ENCODE data around the gene KIF7.
A peak's percentile ranks its signal among the peaks of the same experiment; 100 is the strongest.

The KIF7 gene

DNA sequence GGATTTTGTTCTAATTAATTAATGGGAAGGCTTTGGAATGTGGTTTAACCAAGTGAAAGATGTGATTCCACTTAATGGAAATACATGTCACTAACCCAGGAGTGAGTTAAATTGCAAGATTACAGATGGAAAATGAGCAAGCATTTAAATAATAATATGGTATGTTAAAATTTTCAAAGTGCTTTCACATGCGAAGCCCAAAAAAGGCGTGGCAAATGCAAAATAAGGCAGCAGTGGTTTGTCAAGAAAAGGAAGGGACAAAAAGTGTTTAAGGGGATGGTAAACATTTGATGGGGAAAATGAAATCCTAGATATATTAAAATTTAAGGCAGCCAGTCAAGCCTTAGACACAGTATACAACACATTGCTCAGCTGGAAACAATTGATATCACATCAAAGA is 77.1 kb downstream of the KIF7 start:
- Histone ChIP-seq H3K4me3 (ENCODE audit: low read depth, low read length) (peak overlapping the region; percentile 73), H3K9me3 (ENCODE audit: control insufficient read depth, insufficient read depth, low read length) (no peaks in the 10 kb centered on the region), H3K4me1 (ENCODE audit: control insufficient read depth, insufficient read depth, low read length) (peaks cover 12% of the 10 kb centered on the region), H3K9ac (ENCODE audit: low read depth, low read length) (no peak overlapping the region), H3K27me3 (ENCODE audit: control insufficient read depth, insufficient read depth, low read length) (no peaks in the 10 kb centered on the region), H3K36me3 (ENCODE audit: control insufficient read depth, insufficient read depth, low read length) (peaks cover 18% of the 10 kb centered on the region)
